GM08714 (cell line): Measurements from ENCODE around the gene ARHGAP8.
"Not testable (repeated sequence)": the region's sequence is repeated elsewhere in the genome, so short reads cannot be mapped to it uniquely, and the experiment has no call there.

Experiments
- H3K4me3 ChIP-seq: fragments of 200-500 bp; sonication (Bioruptor generic); 2 replicates; pipeline ENCODE4 v1.5.1; 2014; ENCODE audit warnings: mild to moderate bottlenecking, low read length, inconsistent platforms
- ZNF274 ChIP-seq: IDR thresholded peaks from 2 replicates; pipeline ENCODE4 v1.6.1; 2012; ENCODE audit warnings: mild to moderate bottlenecking, low read depth, low read length

ARHGAP8 gene

GRCh38 chr22:44739024-44739423 is 13.4 kb upstream of the ARHGAP8 start:
- TF ChIP-seq ZNF274, result no peak
- no peak overlapping the region for H3K4me3 ChIP-seq

GRCh38 chr22:44739666-44740065 is 12.7 kb upstream of the ARHGAP8 start:
- not testable (repeated sequence) for H3K4me3 ChIP-seq

DNA sequence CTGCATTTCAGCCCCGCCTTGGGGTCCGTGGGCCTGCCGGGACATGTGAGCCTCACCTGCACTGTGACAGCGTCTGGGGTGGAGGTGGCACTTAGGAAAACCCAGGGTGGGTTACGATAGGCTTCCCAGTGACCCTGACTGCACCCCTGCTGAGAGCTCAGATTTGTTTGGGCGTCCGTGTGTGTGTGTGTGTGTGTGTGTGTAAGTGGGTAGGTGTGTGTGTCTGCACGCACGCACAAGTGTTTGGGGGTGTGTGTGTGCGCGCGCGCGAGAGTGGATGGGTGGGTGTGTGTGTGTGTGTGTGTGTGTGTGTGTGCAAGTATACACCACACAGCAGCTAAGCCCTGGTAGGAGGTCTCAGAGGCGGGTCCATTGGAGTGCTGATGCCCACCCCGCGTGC is 12.1 kb upstream of the ARHGAP8 start:
- no peak for TF ChIP-seq ZNF274
- H3K4me3 ChIP-seq, result no peak overlapping the region

DNA sequence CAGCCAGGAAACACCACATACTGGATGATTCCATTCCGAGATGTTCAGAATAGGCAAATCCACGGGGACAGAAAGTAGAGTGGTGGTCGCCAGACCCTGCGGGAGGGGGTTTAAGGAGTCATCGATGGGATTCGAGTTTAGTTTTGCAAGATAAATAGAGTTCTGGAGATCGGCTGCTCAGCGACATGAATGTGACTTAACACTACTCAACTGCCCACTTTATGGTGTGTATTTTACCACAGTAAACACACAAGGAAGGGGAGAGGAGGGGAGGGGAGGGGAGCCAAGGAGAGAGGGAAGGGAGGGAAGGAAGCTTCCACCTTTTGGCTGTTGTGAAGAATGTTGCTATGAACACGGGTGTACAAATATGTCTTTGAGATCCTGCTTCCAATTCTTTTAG is 10.4 kb upstream of the ARHGAP8 start:
- no peak overlapping the region for H3K4me3 ChIP-seq
- no peak for TF ChIP-seq ZNF274

DNA sequence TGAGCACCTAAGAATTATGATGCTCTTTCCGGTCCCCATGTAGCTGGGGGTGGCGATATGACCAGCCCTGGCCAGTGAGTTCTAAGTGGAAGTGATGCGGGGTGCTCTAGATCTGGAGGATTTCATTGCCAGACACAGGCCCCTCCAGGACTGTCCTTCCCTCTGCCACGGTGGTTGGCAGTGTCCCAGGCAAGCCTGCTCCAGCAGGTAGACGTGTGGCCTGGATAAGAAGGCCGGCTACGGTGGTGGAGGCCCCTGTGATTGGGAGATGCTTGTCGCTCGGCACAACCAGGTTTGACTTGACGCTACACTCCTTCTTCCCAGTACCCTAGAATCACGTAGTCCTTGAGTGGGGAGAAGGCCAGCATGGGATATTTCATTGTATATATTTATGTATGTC is 9.1 kb upstream of the ARHGAP8 start:
- TF ChIP-seq ZNF274, result no peak
- H3K4me3 ChIP-seq, result no peak overlapping the region

DNA sequence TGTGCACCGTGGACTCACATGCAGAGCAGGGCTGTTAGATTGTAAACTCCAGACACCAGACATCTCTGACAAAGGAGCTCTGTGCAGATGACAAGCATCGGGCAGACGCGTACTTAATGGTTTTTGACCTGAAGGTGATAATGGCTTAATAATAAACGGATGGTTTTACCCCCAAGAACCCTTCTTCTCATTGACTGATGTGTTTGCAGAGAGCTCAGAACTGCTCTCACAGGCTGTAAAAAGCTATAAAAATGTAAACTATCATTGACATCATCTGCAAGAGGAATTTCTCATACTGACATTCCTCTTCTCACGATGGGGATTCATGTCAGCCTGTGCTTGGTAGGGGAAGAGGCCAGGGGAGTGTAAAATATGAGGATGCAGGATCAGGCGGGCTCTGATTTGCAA is 8.6 kb upstream of the ARHGAP8 start:
- no peak overlapping the region for H3K4me3 ChIP-seq
- no peak for TF ChIP-seq ZNF274

DNA sequence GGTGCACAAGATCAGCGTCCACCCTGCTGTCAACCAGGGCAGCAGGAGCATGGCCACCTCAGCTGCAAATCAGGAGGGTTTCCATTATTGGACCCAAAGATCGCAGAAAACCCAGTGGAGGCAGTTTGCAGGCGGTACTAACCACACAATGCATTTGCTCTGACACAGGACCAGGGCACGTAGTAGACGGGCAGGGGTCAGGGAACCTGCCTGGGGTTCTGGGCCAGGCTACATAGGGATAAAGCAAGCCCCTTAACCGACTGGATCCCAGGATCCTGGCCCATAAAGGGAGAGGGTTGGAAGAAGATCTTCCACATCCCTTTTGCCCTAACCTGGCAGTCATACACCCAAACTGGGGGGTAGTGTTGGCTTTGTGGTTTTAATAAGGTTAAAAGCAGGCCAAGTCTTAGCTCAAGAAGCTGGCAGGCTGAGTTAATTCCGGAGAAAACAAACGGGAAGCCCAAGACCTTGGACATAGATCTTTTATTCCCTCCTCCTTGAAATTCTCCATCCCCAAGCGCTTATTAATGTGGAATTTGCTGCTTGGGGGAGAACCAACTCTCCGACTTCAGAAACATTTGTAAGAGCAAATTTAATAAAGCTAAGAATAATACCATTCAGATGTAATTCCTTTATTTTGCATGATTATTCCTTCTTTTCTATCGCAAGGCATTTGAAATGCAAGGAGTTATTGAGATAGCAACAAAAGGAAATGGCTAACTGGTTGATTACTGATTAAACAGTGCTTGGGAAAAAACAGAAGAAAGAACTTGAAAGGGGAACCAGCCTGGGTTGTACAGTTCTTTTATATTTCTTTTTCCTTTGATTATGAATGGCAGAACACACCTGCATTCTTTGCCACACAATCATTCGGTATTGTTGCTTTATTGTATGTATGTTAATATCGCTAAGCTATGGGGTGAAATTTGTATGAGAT is 6.3 kb upstream of the ARHGAP8 start:
- TF ChIP-seq ZNF274, result no peak
- no peak overlapping the region for H3K4me3 ChIP-seq

DNA sequence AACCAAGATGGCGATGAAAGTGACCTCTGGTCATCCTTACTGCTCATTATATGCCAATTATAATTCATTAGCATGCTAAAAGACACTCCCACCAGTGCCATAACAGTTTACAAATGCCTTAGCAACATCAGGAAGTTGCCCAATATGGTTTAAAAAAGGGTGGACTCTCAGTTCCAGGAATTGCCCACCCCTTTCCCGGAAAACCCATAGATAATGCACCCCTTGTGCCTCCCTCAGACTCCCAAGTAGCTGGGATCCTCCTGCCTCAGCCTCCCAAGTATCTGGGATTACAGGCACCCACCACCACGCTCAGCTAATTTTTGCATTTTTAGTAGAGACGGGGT is 4.6 kb upstream of the ARHGAP8 start:
- not testable (repeated sequence) for H3K4me3 ChIP-seq

DNA sequence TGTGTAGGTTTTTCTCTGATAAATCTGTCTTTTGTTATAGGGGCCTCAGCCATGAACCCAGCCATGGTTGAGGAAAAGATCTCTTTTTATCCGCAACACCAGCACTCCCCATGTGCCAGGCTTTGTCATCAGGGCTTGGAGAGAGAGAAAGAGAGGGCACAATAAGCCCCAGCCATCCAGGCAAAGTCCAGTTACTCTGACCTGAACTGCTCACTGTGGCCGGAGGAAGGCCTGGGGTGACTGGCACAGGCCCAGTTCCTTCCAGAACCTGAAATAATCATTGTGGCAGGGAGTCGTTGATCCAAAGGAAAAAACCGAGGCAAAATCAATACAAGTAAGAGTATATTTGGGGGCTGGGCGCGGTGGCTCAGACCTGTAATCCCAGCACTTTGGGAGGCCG is 3.9 kb upstream of the ARHGAP8 start:
- H3K4me3 ChIP-seq, result no peak overlapping the region
- TF ChIP-seq ZNF274, result no peak

DNA sequence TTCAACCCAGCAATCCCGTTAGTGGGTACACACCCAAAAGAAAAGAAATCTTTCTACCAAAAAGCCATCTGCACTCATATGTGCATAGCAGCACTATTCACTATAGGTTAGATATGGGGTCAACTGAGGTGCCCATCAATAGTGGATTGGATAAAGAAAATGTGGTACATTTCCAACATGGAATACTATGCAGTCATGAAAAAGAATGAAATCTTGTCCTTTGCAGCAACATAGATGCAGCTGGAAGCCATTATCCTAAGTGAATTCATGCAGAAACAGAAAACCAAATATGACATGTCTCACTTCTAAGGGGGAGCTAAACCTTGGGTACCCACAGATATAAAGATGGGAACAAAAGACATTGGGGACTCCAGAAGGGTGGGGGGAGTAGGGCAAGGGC is 1.9 kb upstream of the ARHGAP8 start:
- no peak overlapping the region for H3K4me3 ChIP-seq
- no peak for TF ChIP-seq ZNF274

DNA sequence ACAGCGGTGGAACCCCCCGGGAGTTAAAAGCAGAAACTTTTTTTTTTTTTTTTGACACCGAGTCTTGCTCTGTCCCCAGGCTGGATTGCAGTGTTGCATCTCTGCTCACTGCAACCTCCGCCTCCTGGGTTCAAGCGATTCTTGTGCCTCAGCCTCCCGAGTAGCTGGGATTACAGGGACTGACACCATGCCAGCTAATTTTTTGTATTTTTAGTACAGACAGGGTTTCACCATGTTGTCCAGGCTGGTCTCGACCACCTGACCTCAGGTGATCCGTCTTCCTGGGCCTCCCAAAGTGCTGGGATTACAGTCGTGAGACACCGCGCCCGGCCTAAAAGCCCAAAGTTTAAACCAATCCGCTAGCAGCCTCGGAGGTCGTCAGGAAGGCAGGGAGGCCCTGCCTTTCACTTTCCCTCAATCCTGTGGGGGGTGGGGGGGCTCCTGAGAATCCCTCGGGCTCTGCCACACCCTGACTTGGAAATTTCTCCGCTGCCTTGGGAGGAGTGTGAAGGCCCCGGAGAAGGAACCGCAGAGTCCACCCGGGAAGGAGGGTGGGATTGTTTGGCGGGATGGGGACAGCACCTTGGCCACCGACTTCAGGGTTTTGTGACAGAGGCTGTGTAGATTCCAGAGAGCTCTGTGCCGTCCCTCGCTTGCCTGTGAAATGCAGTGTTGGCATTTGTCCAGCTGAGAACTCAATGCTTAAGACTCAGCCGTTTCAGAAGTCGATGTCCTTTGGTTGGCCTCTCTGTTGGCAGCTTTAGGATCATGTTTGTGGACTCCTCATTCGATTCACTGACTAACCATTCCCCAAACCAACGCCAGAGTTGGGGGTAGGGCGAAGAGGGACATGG is 1.0 kb downstream of the ARHGAP8 start:
- no peak overlapping the region for H3K4me3 ChIP-seq
- TF ChIP-seq ZNF274, result no peak

DNA sequence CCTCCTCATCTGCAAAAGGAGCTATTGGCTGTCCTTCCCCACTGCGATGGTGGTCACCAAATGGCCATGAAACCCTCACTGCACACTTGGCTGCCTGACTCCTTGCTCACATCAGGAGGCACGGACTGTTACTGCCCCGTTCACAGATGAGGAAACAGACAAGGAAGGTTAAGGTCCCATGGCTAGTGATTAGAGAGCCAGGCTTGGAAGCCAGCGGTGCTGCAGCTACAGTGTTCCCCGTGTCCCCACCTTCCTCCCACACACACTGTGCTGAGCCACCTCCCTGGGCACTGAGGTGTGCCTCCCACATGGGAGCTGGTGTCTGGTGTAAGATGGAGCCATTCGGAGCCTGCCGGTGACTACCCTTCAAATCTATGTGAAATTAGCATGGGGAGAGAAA is 2.6 kb downstream of the ARHGAP8 start:
- H3K4me3 ChIP-seq, result no peak overlapping the region
- no peak for TF ChIP-seq ZNF274

DNA sequence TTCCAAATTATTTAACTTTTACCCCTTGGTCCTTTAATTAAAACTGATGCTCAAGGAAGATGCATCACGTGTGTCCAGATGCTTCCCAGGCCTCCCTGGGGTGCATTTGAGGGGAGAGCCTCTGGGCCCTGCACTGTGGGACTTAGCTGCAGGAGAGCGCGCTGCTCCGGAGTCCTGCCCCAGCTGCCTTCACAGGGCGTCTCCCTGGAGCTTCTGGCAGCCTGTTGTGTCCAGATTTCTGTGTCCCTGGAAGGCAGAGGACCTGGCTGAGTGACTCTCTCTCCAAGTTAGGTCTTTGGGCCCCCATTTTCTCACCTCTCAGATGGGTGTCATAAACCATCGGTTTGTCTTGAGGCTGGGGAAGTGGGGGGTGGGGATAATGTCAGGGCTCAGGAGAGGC is 3.0 kb downstream of the ARHGAP8 start:
- H3K4me3 ChIP-seq, result no peak overlapping the region
- no peak for TF ChIP-seq ZNF274

- no peak overlapping the region for H3K4me3 ChIP-seq
- no peak for TF ChIP-seq ZNF274
Observed at GRCh38 chr22:44755956-44756361, 3.6 kb downstream of the ARHGAP8 start.

- H3K4me3 ChIP-seq, result no peak overlapping the region
- TF ChIP-seq ZNF274, result no peak
Observed at GRCh38 chr22:44758344-44758973, 6.1 kb downstream of the ARHGAP8 start.
